GM12892 (cell line): Measurements from ENCODE around the gene DOCK8.

Source experiments
- POLR2A ChIP-seq: IDR thresholded peaks from 2 replicates; pipeline ENCODE4 v1.6.1; 2011; ENCODE audit warnings: low read depth, low read length, control low read depth
- POLR2AphosphoS5 ChIP-seq: IDR thresholded peaks from 2 replicates; pipeline ENCODE4 v1.6.1; 2011; ENCODE audit warnings: low read depth, low read length, control low read depth

DNA sequence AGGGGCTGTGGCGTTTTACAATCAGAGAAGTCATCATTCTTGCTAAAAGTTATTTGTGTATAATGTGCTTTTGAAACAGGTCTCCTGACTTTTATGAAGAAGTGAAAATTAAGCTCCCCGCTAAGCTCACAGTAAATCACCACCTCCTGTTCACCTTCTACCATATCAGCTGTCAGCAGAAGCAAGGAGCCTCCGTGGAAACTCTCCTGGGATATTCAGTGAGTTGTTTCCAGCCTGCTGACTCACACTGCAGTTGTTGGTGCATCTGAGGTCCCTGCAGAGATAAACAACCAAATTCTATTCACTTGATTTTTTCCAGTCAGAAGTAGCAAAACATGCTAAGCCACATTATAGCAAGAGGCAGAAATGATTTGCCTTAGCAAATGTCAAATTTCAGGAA is 156.7 kb downstream of the DOCK8 start:
- TF ChIP-seq POLR2AphosphoS5 (no peak), POLR2A (no peak)
